WTC11 (cell line): ENCODE results near the gene ACIN1.

ENCODE experiments used
- CBFB ChIP-seq: sonication (generic); formaldehyde crosslinking; IDR thresholded peaks from 2 replicates; pipeline ENCODE4 v1.8.1; 2022; ENCODE audit warnings: mild to moderate bottlenecking, low read depth, missing genetic modification reagents
- ESRRA ChIP-seq: sonication (generic); formaldehyde crosslinking; IDR thresholded peaks from 2 replicates; pipeline ENCODE4 v1.8.1; 2022; ENCODE audit warnings: mild to moderate bottlenecking, missing genetic modification reagents, borderline replicate concordance
- MYBL2 ChIP-seq: sonication (generic); formaldehyde crosslinking; IDR thresholded peaks from 2 replicates; pipeline ENCODE4 v1.8.1; 2023; ENCODE audit warnings: mild to moderate bottlenecking, moderate library complexity, missing genetic modification reagents
- NFYB ChIP-seq: sonication (generic); formaldehyde crosslinking; conservative IDR thresholded peaks from 2 replicates; pipeline ENCODE4 v1.8.0; 2022; ENCODE audit warnings: low read depth, missing genetic modification reagents
- TF ChIP-seq, protein P1 (sequence below): fragments of 200-600 bp; IDR thresholded peaks from 2 replicates; pipeline ENCODE4 v1.8.0; 2022; ENCODE audit warnings: antibody characterized with exemption
- TF ChIP-seq, protein P2 (sequence below): sonication (generic); formaldehyde crosslinking; IDR thresholded peaks from 2 replicates; pipeline ENCODE4 v1.8.1; 2023; ENCODE audit warnings: mild to moderate bottlenecking, missing genetic modification reagents
- TF ChIP-seq, protein P3 (sequence below): sonication (generic); formaldehyde crosslinking; conservative IDR thresholded peaks from 2 replicates; pipeline ENCODE4 v1.8.1; 2023; ENCODE audit warnings: mild to moderate bottlenecking, low read depth, missing genetic modification reagents, moderate library complexity
- TF ChIP-seq, protein P4 (sequence below): sonication (generic); formaldehyde crosslinking; IDR thresholded peaks from 2 replicates; pipeline ENCODE4 v1.8.1; 2022; ENCODE audit warnings: low read depth, missing genetic modification reagents, borderline replicate concordance
- TF ChIP-seq, protein P5 (sequence below): sonication (generic); formaldehyde crosslinking; IDR thresholded peaks from 2 replicates; pipeline ENCODE4 v1.8.1; 2023; ENCODE audit warnings: mild to moderate bottlenecking, missing genetic modification reagents, moderate library complexity
- TF ChIP-seq, protein P6 (sequence below): sonication (generic); formaldehyde crosslinking; IDR thresholded peaks from 2 replicates; pipeline ENCODE4 v1.8.1; 2022; ENCODE audit warnings: mild to moderate bottlenecking, missing genetic modification reagents, moderate library complexity, borderline replicate concordance

DNA sequence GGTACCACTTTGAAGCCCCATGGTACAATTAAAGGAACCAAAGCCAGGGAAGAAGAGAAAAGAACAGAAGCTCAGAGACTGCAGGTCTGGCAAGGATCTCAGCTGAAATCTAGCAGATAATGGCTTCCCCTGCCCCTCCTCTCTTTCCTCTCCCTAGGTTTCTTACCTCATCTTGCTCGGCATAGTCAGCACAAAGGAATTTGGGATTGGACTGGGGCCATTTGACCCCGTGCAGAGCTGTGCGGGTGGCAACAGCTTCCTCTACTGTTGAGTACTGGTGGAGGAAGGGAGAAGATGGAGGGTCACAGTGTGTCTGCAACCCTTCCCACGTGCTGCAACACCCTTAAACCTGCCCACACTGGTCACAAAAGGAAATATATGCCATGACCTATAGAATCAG lies 32.9 kb downstream of the ACIN1 start:
- TF ChIP-seq MYBL2 (CRISPR knock-in tag) (no peak), CBFB (CRISPR knock-in tag) (no peak), NFYB (CRISPR knock-in tag) (no peak), ESRRA (CRISPR knock-in tag) (no peak)
- TF ChIP-seq, protein P1, sequence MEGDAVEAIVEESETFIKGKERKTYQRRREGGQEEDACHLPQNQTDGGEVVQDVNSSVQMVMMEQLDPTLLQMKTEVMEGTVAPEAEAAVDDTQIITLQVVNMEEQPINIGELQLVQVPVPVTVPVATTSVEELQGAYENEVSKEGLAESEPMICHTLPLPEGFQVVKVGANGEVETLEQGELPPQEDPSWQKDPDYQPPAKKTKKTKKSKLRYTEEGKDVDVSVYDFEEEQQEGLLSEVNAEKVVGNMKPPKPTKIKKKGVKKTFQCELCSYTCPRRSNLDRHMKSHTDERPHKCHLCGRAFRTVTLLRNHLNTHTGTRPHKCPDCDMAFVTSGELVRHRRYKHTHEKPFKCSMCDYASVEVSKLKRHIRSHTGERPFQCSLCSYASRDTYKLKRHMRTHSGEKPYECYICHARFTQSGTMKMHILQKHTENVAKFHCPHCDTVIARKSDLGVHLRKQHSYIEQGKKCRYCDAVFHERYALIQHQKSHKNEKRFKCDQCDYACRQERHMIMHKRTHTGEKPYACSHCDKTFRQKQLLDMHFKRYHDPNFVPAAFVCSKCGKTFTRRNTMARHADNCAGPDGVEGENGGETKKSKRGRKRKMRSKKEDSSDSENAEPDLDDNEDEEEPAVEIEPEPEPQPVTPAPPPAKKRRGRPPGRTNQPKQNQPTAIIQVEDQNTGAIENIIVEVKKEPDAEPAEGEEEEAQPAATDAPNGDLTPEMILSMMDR = no peak
- TF ChIP-seq, protein P2, sequence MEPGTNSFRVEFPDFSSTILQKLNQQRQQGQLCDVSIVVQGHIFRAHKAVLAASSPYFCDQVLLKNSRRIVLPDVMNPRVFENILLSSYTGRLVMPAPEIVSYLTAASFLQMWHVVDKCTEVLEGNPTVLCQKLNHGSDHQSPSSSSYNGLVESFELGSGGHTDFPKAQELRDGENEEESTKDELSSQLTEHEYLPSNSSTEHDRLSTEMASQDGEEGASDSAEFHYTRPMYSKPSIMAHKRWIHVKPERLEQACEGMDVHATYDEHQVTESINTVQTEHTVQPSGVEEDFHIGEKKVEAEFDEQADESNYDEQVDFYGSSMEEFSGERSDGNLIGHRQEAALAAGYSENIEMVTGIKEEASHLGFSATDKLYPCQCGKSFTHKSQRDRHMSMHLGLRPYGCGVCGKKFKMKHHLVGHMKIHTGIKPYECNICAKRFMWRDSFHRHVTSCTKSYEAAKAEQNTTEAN (CRISPR knock-in tag) = no peak
- TF ChIP-seq, protein P3, sequence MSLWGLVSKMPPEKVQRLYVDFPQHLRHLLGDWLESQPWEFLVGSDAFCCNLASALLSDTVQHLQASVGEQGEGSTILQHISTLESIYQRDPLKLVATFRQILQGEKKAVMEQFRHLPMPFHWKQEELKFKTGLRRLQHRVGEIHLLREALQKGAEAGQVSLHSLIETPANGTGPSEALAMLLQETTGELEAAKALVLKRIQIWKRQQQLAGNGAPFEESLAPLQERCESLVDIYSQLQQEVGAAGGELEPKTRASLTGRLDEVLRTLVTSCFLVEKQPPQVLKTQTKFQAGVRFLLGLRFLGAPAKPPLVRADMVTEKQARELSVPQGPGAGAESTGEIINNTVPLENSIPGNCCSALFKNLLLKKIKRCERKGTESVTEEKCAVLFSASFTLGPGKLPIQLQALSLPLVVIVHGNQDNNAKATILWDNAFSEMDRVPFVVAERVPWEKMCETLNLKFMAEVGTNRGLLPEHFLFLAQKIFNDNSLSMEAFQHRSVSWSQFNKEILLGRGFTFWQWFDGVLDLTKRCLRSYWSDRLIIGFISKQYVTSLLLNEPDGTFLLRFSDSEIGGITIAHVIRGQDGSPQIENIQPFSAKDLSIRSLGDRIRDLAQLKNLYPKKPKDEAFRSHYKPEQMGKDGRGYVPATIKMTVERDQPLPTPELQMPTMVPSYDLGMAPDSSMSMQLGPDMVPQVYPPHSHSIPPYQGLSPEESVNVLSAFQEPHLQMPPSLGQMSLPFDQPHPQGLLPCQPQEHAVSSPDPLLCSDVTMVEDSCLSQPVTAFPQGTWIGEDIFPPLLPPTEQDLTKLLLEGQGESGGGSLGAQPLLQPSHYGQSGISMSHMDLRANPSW = no peak
- TF ChIP-seq, protein P4, sequence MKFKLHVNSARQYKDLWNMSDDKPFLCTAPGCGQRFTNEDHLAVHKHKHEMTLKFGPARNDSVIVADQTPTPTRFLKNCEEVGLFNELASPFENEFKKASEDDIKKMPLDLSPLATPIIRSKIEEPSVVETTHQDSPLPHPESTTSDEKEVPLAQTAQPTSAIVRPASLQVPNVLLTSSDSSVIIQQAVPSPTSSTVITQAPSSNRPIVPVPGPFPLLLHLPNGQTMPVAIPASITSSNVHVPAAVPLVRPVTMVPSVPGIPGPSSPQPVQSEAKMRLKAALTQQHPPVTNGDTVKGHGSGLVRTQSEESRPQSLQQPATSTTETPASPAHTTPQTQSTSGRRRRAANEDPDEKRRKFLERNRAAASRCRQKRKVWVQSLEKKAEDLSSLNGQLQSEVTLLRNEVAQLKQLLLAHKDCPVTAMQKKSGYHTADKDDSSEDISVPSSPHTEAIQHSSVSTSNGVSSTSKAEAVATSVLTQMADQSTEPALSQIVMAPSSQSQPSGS (CRISPR knock-in tag) = no peak
- TF ChIP-seq, protein P5, sequence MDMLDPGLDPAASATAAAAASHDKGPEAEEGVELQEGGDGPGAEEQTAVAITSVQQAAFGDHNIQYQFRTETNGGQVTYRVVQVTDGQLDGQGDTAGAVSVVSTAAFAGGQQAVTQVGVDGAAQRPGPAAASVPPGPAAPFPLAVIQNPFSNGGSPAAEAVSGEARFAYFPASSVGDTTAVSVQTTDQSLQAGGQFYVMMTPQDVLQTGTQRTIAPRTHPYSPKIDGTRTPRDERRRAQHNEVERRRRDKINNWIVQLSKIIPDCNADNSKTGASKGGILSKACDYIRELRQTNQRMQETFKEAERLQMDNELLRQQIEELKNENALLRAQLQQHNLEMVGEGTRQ (CRISPR knock-in tag) = no peak
- TF ChIP-seq, protein P6, sequence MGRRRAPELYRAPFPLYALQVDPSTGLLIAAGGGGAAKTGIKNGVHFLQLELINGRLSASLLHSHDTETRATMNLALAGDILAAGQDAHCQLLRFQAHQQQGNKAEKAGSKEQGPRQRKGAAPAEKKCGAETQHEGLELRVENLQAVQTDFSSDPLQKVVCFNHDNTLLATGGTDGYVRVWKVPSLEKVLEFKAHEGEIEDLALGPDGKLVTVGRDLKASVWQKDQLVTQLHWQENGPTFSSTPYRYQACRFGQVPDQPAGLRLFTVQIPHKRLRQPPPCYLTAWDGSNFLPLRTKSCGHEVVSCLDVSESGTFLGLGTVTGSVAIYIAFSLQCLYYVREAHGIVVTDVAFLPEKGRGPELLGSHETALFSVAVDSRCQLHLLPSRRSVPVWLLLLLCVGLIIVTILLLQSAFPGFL (CRISPR knock-in tag) = no peak
